Testis (tissue), 3 donors: Measurements from ENCODE around the gene ACKR4. TPM values are rescaled to one million over a fixed set of nuclear protein-coding genes. Genes with fewer than 3 reads are reported as not detected.
"Not testable (repeated sequence)": the region's sequence is repeated elsewhere in the genome, so short reads cannot be mapped to it uniquely, and the experiment has no call there.

Experiments
- DNase-seq: peaks from one replicate; pipeline ENCODE4 v3.0.0-alpha.2; 2019
- H3K27ac ChIP-seq, 2 donors: fragments of 200-600 bp; sonication (generic); one replicate each; pipeline ENCODE4 v1.5.1; 2019
- H3K27me3 ChIP-seq: fragments of 200-600 bp; sonication (generic); one replicate; pipeline ENCODE4 v1.5.1; 2019
- H3K36me3 ChIP-seq: fragments of 200-600 bp; sonication (generic); one replicate; pipeline ENCODE4 v1.5.1; 2017; ENCODE audit warnings: low read depth; ENCODE audit errors: missing control alignments
- H3K4me1 ChIP-seq: fragments of 200-600 bp; sonication (generic); one replicate; pipeline ENCODE4 v1.5.1; 2019
- H3K4me3 ChIP-seq, 2 donors: fragments of 200-600 bp; sonication (generic); one replicate each; pipeline ENCODE4 v1.5.1; 2017 to 2019
- H3K9me3 ChIP-seq: fragments of 200-600 bp; sonication (generic); one replicate; pipeline ENCODE4 v1.5.1; 2017
- POLR2A ChIP-seq: fragments of 450-650 bp; IDR thresholded peaks from one replicate; pipeline ENCODE4 v1.6.1; 2017; ENCODE audit warnings: antibody characterized with exemption, mild to moderate bottlenecking, moderate library complexity
- WGBS, 2 donors: methylation state at CpG; one replicate each; pipeline ENCODE4 v1.1.5; 2018; 5-methylcytosine and 5-hydroxymethylcytosine counted together
- intact Hi-C: fragments of 100-400 bp; cut with DNase I; formaldehyde crosslinking; loops from one replicate; pipeline ENCODE4 v1.15.1; 2023; ENCODE audit warnings: low total_unique reads
- polyA plus RNA-seq: library from polyadenylated mRNA; stranded (reverse); fragments of 350-450 nt; fragmentation: Illumina TruSeq; extraction: RNeasy Lipid Tissue Mini Kit (QIAGEN cat#74804); gene quantifications from one replicate; pipeline ENCODE4 v1.2.3, GENCODE V29; 2014; ENCODE audit warnings: low read depth, low replicate concordance; ENCODE audit not compliant: insufficient read depth
- total RNA-seq, 2 donors: library from RNA; depleted of rRNA; stranded (reverse); fragments of >200 nt; gene quantifications; one replicate each; pipeline ENCODE4 v1.2.3, GENCODE V29; 2016
- TF ChIP-seq, protein P1 (sequence below), 3 experiments: fragments of 450-650 bp in 2 of 3; fragments of 200-600 bp in 1 of 3; sonication (generic) in 1 of 3; IDR thresholded peaks; one replicate each; pipeline ENCODE4 v1.5.1; 2016 to 2019; ENCODE audit warnings: antibody characterized with exemption in 3 of 3, mild to moderate bottlenecking in 2 of 3, moderate library complexity in 1 of 3

The ACKR4 gene
- total and polyA plus RNA-seq, 3 donors from 2014 or later = 0.16 to 1.2 TPM; not detected in 1

- TF ChIP-seq POLR2A = no peak
- TF ChIP-seq, protein P1, sequence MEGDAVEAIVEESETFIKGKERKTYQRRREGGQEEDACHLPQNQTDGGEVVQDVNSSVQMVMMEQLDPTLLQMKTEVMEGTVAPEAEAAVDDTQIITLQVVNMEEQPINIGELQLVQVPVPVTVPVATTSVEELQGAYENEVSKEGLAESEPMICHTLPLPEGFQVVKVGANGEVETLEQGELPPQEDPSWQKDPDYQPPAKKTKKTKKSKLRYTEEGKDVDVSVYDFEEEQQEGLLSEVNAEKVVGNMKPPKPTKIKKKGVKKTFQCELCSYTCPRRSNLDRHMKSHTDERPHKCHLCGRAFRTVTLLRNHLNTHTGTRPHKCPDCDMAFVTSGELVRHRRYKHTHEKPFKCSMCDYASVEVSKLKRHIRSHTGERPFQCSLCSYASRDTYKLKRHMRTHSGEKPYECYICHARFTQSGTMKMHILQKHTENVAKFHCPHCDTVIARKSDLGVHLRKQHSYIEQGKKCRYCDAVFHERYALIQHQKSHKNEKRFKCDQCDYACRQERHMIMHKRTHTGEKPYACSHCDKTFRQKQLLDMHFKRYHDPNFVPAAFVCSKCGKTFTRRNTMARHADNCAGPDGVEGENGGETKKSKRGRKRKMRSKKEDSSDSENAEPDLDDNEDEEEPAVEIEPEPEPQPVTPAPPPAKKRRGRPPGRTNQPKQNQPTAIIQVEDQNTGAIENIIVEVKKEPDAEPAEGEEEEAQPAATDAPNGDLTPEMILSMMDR (IDR thresholded peaks at IDR 0.05) = no peak
- no peak overlapping the region for H3K4me3 ChIP-seq
- 60 to 79% methylated on average over 6 of the region's 6 CpGs for WGBS, 2 donors
- H3K9me3 ChIP-seq = no peaks in the 10 kb centered on the region
- intact Hi-C loops = no loop called here
- H3K36me3 ChIP-seq = no peaks in the 10 kb centered on the region
- peaks cover 11% of the 10 kb centered on the region for H3K4me1 ChIP-seq
- DNase-seq = no peak
- no peak overlapping the region for H3K27ac ChIP-seq
- no peaks in the 10 kb centered on the region for H3K27me3 ChIP-seq
Measured at GRCh38 chr3:132553826-132554225, 43.2 kb upstream of the ACKR4 start.

GRCh38 chr3:132554437-132554836 lies 42.6 kb upstream of the ACKR4 start:
- Histone ChIP-seq H3K36me3 (no peaks in the 10 kb centered on the region), H3K4me1 (peaks cover 11% of the 10 kb centered on the region), H3K27me3 (no peaks in the 10 kb centered on the region), H3K4me3 (no peak overlapping the region), H3K27ac (no peak overlapping the region), H3K9me3 (no peaks in the 10 kb centered on the region)
- WGBS, 2 donors = 62 to 73% methylated on average over 8 of the region's 8 CpGs
- intact Hi-C loops = no loop called here
- no peak for TF ChIP-seq POLR2A
- TF ChIP-seq, protein P1 (IDR thresholded peaks at IDR 0.05) = no peak
- no peak for DNase-seq

DNA sequence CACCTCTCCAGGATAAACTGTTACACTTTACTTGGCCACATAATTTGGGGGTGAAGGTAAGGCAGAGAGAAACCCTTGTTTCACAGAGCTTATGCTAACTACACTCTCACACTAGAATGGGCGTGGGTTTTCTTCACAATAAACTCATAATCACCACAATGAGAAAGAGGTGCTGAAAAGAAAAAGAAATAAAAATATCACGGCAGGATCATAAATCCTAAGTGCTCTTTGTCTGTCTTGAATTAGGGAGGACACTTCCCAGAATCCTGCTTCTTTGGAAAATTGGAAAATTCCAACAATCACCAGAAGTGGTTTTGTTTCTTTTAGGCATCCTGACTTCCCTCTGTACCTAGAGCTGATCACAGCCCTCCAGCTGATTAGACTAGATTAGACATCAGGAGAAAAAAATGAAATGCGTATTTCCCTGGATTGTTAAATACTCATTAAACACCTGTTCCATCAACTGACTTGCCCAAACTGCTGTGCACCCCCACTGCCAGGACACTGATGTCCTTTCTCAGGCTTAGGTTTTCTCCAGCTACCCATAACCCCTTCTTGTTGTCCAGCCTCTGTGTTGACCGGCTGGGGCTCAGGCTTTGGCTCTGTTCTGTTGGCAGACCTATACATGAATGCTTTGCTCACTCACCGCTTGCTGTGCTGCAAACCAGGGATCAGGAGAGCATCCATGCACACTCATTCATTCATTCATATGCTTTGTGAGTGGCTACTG lies 41.6 kb upstream of the ACKR4 start:
- WGBS, 2 donors = 85 to 89% methylated on average over 5 of the region's 5 CpGs
- peaks cover 6% of the 10 kb centered on the region for H3K4me1 ChIP-seq
- intact Hi-C loops = no loop called here
- no peak overlapping the region for H3K4me3 ChIP-seq
- no peak overlapping the region for H3K27ac ChIP-seq
- DNase-seq = no peak
- H3K36me3 ChIP-seq = no peaks in the 10 kb centered on the region
- H3K27me3 ChIP-seq = no peaks in the 10 kb centered on the region
- H3K9me3 ChIP-seq = no peaks in the 10 kb centered on the region
- TF ChIP-seq, protein P1 (IDR thresholded peaks at IDR 0.05) = no peak
- no peak for TF ChIP-seq POLR2A

- H3K4me3 ChIP-seq, DNase-seq, H3K4me1 ChIP-seq, H3K36me3 ChIP-seq, H3K27me3 ChIP-seq, H3K27ac ChIP-seq, intact Hi-C loops, H3K9me3 ChIP-seq: not testable (repeated sequence)
- WGBS, 2 donors = 84 to 88% methylated on average over 3 of the region's 3 CpGs
Measured at GRCh38 chr3:132556036-132556386, 41.1 kb upstream of the ACKR4 start.

- TF ChIP-seq POLR2A = no peak
- TF ChIP-seq, protein P1 (IDR thresholded peaks at IDR 0.05) = no peak
- Histone ChIP-seq H3K27me3 (no peaks in the 10 kb centered on the region), H3K9me3 (no peaks in the 10 kb centered on the region), H3K4me1 (no peaks in the 10 kb centered on the region), H3K27ac (no peak overlapping the region), H3K36me3 (no peaks in the 10 kb centered on the region), H3K4me3 (no peak overlapping the region)
- intact Hi-C loops = no loop called here
- DNase-seq = no peak
- WGBS, 2 donors = 64 to 76% methylated on average over 8 of the region's 8 CpGs
Measured at GRCh38 chr3:132556508-132557159, 40.4 kb upstream of the ACKR4 start.
